Measurements from ENCODE around the gene TMEM221.
A peak's percentile ranks its signal among the peaks of the same experiment; 100 is the strongest.

TMEM221 gene

DNA sequence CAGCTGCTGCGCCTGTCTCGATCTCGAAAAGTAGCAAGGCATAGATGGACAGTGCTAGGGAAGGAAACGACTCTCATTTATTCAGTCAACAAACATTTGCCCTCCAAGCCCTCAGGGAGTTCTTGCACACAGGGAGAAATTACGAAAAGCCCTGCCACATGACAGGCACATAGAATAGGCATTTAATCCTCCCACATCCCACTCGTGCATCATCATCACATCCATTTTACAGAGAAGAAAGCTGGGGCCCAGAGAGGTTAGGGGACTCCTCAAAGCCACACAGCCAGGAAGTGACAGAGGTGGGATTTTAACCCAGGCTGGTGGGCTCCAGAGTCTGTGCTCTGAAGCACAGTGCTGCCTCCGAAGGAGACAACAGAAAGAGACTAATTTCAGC lies 11.6 kb downstream of the TMEM221 start:
- no peak for DNase-seq

DNA sequence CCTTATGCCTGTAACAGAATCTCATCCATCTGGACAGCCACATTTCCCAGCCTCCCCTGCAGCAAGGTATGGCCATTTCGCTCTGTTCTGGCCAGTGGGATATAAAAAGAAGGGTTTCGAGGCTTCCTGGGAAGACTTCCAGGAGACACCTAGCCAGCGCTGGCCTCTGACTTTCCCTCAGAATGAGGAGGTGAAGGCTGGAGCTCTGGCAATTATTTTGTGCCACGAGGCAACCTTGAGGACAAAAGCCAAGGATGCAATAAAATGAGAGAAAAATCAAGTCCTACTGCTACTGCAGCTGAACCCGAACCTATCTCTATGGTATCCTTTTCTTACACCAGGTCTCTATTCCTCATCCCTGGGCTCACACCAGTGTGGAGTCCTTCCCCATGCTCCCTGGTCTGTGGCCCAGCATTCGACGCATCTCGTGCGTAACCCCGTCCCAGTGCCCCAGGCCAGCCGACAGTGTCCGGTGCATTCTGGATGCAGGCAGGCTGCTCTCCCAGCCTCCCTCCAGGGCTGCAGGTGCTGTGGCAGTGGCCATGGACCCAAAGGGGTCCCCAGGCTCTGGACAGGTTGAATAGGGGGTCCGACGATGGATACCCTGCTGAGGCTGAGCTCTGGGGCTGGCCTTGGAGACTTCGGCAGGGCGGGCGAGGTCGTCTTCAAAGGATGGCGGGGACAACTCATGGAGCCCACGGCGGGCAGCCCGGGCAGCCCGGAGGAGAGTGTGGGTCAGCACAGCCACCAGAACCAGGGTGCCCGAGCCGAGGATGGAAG lies 12.2 kb downstream of the TMEM221 start:
- no peak for DNase-seq

DNA sequence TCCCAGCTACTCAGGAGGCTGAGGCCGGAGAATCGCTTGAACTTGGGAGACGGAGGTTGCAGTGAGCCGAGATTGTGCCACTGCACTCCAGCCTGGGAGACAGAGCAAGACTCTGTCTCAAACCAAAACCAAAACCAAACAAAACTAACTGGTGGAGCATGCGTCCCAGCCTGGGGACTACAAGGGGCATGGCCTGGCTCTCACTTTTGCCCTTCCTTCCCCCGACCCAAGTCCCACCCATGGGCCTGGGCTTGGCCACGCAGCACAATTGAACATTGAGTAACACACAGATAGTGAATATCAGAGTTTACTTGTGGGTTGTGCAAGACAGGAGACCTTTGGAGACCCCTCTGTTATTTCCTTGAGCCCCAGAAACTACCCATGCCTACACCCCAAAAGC lies 13.2 kb downstream of the TMEM221 start:
- no peak for DNase-seq

DNA sequence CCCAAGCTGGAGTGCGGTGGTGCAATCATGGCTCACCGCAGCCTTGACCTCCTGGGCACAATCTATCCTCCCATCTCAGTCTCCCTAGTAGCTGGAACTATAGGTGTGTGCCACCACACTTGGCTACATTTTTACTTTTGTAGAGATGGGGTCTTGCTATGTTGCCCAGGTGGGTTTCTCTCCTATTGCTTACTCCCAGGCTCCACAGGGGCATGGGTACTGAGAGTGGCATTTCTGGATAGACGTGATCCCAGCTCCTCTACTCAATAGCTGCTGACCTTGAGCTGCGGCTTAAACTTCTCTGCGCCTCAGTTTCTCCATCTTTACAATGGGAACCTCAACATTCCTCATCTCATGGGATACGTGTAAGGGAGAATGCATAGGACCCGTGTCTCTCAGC lies 17.1 kb downstream of the TMEM221 start:
- DNase-seq: no peak

DNA sequence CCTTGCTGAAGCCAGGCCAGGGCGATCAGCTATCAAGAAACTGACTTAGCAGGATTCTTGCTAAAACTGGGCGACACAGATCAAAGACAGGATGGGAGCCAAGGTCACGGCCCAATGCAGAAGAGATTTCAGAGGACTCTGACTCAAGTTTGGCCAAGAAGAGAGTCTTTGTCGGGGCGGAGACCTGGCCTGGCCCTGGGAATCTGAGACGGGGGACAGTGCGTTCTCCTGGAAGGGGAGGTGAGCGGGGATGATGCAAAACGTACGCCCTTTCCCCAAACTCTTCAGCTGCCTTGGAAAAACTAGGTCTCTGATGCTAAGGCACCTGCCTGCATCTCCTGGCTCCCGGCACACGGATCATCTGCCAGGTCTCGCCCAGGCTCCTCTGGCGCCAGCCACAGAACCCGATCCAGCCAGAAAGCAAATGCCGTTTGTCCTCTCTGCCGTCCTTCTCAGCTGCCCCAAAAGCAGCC lies 18.8 kb downstream of the TMEM221 start:
- no peak for DNase-seq

DNA sequence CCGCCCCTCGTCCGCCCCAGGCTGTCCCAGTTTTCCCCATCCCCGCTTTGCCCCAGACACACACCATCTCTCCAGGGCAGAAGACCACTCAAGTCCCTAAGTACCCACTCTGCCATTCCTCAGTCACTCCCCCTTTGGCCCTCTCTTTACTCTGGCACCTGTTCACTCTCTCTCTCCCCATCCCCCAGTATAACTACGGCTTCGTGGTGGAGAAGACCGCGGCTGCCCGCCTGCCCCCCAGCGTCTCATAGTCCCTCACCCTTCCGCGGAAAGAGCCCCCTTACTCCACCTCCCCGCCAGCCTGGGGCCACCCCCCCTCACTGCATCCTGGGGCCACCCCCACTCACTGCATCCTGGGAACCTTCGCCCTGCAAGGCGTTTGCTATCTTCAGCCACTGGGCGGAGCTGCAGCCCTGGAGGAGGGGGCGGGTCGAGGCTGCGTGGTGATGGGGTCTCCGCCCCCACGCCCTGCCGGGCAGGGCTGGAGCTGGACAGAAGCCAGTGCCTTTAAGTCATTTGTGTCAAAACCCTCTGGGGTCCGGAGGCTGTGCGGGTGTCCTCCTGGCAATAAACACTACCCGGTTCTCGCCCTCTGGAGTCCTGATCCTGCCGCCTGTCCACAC lies 23.6 kb downstream of the TMEM221 start:
- DNase-seq: no peak

DNA sequence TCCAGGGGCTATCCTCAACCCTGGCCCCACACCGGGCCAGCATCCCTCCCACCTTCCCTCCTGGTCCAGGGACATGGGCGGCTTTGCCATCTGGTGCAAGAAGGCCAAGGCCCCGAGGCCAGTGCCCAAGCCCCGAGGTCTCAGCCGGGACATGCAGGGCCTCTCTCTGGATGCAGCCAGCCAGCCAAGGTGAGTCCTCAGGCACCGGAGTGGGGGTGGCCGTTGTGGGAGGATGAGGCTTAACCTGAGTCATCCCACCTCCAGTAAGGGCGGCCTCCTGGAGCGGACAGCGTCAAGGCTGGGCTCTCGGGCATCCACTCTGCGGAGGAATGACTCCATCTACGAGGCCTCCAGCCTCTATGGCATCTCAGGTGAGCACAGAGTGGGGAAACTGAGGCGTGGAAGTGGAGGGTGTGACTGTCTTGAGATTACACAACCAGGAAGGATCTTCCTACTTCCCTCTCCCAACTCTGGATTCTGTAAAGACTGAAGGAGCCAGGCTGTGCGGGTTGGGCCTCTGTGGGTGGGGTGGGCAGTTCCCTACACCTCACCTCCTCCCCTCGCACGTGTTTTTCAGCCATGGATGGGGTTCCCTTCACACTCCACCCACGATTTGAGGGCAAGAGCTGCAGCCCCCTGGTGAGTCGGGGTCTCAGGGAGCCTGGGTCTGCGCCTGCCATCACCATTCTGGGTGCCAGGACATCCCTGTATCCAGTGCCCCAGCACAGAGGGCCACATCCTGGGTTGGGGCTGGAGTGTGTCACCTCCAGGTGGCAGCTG lies 24.8 kb downstream of the TMEM221 start:
- no peak for DNase-seq

DNA sequence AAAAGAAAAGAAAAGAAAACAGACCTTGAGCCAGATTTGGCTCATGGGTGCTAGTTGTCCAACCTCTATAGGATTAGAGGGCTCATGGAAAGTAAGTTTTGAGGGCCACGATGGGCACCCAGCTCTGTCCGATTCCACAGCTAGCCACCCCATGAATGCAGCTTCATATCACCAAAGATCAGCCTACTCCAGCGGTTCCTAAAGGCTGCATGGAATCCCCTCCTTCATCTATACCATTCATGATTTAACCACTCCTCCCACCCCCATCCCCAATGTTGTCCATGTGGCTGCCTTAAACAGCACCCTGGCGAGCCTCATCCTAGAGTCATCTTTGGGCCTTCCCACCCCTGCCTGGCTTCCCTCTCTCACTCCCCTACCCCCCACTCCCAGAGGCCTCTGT lies 26.5 kb downstream of the TMEM221 start:
- no peak for DNase-seq

DNA sequence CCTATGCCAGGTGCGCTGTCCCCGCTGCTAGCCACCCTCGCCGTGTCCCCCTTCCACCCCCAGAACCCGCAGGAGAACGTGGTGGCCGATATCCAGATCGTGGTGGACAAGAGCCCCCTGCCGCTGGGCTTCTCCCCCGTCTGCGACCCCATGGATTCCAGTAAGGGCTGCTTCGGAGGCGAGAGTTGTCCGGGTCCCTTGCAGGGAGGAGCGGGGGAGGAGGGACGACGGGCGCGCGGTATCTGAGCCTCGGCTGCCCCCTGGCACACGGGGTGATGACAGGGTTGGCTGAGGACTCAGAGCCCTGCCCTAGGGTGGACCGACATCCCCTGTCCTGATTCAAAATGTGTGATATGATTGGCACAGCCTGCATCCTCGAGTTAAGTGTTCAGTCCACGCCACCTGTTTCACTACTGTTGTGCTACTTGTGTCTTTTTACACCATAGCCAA lies 28.0 kb downstream of the TMEM221 start:
- DNase-seq: no peak

DNA sequence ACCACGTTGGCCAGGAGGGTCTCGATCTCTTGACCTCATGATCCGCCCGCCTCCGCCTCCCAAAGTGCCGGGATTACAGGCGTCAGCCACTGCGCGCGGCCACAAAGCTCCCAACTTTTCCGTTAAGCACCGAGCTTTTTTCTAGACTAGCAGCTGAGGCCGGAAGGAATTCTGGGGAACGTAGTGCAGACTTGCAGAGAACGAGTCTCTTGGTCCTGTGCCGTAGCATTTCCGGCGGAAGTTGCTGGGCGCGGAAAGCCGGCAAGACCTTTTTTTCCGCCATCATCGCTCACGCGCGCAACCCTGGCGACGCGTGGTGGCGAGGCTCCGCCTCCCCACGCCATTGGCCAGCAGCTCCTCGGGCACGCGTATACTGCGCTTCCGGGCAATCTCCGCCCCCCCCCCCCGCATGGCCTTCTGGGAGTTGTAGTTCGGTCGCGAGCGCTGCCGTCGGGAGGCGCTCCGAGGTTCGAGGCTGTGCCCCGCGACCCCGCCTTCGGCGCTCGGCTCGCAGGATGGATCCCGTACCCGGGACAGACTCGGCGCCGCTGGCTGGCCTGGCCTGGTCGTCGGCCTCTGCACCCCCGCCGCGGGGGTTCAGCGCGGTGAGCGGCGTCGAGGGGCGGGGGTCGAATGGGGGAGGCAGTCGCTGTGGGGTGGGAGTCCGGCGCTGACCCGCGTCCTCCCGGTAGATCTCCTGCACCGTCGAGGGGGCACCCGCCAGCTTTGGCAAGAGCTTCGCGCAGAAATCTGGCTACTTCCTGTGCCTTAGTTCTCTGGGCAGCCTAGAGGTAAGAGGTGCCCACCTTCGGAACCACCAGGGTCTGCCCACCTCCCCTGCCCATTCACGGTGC lies 28.6 kb downstream of the TMEM221 start, which contains the start of gene MVB12A:
Gene MVB12A (plus strand): TSS at position 427 of the 854 bp plus-strand sequence. CDS start 89 bp downstream, at position 516.
- peak; percentile 95 for DNase-seq

DNA sequence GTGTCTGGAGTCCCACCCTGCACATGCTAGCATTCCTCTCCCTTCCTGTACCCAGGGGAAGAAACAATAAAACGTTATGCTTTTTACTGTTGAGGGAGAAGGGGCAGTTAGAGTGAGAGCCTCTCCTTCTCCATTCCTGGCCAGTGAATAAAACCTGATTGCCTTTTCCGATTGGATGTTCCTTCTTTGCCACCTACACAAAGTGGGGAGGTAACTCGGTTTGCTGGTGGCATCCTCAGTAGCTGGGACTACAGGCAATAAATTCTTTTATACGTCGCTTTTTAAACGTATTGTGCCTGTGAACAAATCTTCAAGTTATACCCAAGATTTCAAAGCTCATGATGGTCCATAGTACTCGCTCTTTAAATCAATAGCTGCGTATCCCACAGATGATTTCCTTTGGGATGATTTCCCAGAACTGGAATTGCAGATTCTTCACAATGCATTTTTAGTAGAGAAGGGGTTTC lies 29.3 kb downstream of the TMEM221 start:
- DNase-seq: no peak

DNA sequence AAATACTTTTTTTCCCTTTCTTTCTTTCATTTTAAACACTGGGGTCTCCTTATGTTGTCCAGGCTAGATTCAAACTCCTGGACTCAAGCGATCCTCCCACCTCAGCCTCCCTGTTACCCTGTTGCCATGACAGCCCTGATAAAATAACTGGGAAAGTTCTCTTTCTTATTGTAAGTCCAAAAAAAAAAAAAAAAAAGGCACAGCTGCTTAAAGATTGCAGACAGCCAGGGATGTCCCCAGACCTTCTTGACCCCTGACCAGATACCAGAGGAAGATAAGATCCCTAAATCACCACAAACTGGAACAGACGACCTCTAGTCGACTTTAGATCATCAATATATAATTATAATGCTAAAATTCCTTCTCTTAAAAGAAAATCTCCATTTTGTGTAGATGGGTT lies 29.8 kb downstream of the TMEM221 start:
- no peak for DNase-seq

DNA sequence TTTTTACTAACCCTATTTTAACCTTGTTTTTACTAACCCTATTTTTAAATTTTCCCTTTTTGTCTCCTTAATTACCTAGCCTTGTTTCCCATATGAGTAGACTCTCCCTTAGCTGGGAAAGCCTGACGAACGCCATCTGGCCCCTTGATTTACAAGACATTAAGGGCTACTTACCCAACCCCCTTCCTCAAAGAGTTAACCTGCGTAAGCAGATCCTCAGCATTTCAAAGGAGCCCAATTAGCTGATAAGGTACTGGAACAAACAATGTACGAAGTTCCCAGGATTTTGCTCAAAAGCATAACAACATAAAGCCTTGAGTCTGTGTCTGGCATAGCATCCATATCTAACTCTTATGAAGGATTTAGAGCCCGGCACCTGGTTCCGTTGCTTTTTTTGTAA lies 33.3 kb downstream of the TMEM221 start:
- DNase-seq: no peak

DNA sequence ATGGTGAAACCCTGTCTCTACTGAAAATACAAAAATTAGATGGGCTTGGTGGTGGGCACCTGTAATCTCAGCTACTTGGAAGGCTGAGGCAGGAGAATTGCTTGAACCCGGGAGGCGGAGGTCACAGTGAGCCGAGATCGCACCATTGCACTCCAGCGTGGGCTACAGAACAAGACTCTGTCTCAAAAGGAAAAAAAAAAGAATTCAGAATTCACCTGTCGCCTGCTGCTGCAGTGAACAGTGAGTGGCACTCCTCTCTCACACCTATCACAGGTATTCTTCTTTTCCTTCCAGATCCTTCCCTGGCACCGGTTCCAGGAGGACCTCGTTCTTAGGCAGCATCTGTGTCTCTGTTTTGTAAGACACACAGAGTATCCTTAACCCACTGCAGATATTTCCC lies 34.4 kb downstream of the TMEM221 start:
- no peak for DNase-seq

DNA sequence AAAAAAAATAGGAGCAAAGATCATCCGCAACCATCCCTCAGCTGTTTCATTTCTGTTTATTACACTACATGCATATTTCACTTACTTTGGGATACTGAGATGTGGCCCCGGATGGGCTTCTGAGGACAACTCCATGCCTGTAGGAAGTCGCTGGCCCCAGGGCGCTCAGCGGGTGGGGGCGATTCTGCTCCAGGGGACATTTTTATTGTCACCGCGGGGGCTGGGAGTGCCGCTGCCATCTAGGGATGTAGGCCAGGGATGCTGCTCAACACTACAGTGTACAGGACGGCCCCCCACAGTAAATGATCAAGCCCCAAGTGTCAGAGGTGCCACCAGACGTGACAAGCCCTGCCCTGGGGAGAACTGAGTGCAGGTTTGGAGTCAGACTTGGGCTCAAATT lies 36.7 kb downstream of the TMEM221 start:
- no peak for DNase-seq

DNA sequence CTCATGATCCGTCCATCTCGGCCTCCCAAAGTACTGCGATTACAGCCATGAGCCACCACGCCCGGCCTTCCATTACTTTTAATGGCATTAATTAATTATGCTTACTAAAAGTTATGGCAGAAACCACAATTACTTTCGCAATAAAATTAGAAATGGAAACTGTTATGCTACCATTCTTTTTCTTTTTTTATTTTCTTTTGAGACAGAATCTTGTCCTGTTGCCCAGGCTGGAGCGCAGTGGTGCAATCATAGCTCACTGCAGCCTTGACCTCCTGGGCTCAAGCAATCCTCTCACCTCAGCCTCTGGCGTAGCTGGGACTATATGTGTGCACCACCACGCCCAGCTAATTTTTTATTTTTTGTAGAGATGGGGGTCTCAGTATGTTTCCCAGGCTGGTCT lies 38.5 kb downstream of the TMEM221 start:
- no peak for DNase-seq

DNA sequence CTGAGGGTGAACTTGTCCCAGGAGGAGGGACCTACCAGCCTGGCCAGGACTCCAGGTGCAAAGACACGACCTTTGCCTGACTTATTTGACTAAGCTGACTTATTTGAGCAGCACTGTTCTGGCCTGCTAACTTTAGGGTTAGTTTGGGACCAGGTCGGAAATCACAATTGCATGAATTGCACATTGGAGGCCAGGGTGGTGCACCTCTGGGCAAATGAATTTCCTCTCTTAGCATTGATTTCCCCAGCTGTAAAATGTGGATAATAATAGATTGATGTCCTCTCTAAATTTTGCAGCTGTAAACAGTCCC lies 41.6 kb downstream of the TMEM221 start:
- DNase-seq: no peak

DNA sequence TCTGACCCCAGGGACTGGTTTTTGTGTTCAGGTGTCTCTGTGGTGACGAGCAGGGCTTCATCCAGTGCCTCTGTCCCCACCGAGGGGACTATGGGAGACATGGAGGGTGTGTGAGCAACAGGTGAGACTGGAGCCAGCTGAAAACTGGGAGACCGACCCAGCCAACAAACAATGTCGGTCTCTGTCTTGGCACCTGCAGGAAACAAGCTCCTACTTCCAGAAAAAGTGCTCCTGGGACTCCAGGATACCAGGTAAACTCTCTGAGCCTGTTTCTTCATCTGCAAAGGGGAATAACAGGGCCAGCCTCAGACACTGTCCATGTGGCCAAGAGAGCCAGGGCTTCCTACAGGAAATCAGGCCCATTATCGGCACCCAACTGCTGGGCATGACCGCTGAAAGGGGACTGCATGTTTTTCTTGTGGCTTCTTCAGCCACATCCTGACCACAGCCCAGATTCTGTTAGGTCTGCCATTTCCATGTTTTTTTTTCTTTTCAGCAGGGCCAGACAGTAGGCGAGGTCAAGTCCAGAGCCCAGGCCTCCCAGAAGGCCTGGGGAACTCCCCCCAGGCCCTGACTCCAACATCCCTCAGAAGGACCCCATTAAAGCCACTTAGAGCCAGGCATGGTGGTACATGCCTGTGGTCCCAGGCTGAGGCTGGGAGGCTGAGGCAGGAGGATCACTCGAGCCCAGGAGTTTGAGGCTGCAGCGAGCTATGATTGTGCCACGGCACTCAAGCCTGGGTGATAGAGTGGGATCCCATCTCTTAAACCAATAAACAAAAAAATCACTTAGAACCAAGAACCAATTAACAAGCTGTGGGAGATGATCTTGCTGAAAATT lies 42.2 kb downstream of the TMEM221 start:
- DNase-seq: no peak

DNA sequence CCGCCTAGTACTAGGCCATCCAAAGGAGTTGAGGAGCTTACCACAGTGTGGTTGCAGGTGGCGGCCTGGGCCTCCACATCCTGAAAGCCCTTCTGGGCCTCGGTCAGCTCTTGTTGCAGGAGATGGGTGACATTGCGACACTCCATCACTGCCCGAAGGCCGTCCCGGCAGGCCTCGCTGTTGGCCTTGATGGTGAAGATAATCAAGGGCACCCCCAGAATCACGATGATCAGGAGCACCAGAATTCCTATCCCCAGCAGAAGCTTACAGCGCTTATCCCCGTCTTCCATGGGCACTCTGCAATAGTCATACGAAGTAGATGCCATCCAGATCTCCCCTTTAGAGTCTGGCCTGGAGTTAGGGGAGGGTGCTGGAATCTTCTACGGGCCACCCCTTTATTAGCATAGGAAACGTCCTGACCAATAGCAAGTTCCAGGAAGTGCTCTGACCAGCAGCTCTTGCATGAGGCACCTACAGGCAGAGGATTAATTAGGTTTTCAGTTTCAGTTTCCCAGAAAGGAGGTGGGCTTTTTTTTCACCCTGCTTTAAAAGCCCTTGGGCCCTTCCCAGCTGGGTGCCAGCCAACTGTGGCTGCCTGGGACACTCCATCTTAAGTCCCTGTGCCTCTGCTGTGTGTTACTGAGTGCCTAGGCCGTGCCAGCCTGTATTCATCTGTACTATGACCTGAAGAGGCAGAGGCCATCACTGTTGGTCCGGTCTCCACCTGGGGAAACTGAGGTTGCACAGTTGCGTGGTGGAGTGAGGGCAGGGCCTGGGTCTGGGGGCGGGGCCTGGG lies 43.0 kb downstream of the TMEM221 start, which contains the start of gene BST2:
Gene BST2 (minus strand): TSS at position 381 of the 796 bp plus-strand sequence. CDS start 55 bp downstream, at position 326.
- DNase-seq: no peak

DNA sequence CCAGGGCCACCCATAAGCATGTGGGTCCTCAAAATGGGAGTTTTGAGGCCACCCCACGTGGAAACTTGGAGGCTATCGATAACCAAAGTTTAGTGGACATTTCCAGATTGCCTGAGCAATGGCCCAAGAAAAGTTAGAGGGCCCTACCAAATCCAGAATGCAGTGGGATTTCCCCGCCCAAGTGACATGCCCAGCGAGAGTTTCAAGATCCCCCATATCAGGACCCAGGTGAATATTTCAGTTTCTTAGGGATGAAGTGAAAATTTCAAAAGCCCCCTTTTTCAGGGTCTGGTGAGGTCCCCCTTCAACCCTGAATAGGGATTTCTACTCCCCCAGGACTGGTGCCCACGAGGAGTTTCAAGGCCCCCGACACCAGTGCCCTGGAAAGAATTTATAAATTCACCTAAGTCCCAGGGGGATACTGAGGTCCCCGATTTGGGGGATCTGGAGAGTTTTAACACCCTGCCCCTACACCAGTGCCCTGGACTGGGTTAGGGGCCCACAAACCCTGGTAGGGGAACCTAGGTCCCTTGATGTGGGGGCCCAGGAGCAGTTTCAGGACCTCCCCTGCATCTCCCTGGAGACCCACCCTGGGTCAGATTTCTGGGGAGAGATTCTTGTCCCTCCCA lies 43.7 kb downstream of the TMEM221 start:
- DNase-seq: no peak

Measured in NCI-H2107 (cell line).